HepG2 (cell line): Measurements from ENCODE around the gene CNOT1. TPM values are rescaled to one million over a fixed set of nuclear protein-coding genes. Genes with fewer than 3 reads are reported as not detected.

Source experiments
- ATAC-seq: fragments of 200-7000 bp; cut with Tn5 transposase; 3 replicates; pipeline ENCODE4 v1.9.1; 2020; ENCODE audit warnings: mild to moderate bottlenecking, moderate library complexity
- BruUV-seq: library from RNA; stranded (reverse); fragments of 400-500 nt; replicated peaks from 2 replicates; lab custom pipeline; 2021; lab: Mats Ljungman, UMichigan
- CTCF ChIA-PET: fragments of 300-600 bp; formaldehyde crosslinking; extraction: SDS; loops from one replicate; lab custom pipeline; 2021; ENCODE audit warnings: low total read pairs, inconsistent platforms, low intra/inter-chr PET ratio; lab: Yijun Ruan, JAX
- POLR2A ChIA-PET: fragments of 350-600 bp; sonication (Branson Sonifier 250); formaldehyde crosslinking; loops from one replicate; lab custom pipeline; 2020; ENCODE audit warnings: antibody characterized with exemption, inconsistent platforms; lab: Yijun Ruan, JAX
- DNase-seq: peaks from one replicate; pipeline ENCODE4 v3.0.0-alpha.2; 2015; ENCODE audit warnings: low spot score
- FAIRE-seq: peaks from 3 replicates; lab custom pipeline; 2011; peaks lifted over from hg19 to GRCh38; lab: Jason Lieb, UNC
- H2AFZ ChIP-seq: one replicate; pipeline ENCODE4 v1.6.1; 2011; ENCODE audit warnings: low read length, inconsistent platforms
- H3K27ac ChIP-seq: fragments of 300-600 bp; 3 replicates; pipeline ENCODE4 v1.8.0; 2011; ENCODE audit warnings: mixed run types, mild to moderate bottlenecking, mixed read lengths, low read length, inconsistent platforms; ENCODE audit not compliant: insufficient read depth; ENCODE audit errors: extremely low read length
- H3K27me3 ChIP-seq, 2 experiments: fragments of 200-600 bp in 1 of 2; 2 replicates in 1 of 2; 3 replicates in 1 of 2; pipeline versions ENCODE4 v1.6.0 to v1.8.0; 2011; ENCODE audit warnings: low read length in 2 of 2, mild to moderate bottlenecking in 2 of 2, moderate library complexity in 2 of 2, inconsistent platforms in 1 of 2; ENCODE audit not compliant: insufficient read depth in 2 of 2, control insufficient read depth in 1 of 2
- H3K36me3 ChIP-seq, 2 experiments: fragments of 200-600 bp in 1 of 2; replicated peaks in 1 of 2; 2 replicates in 1 of 2; 3 replicates in 1 of 2; pipeline versions ENCODE4 v1.5.1 to v1.8.0; 2011; ENCODE audit warnings: low read length in 2 of 2, inconsistent platforms in 1 of 2; ENCODE audit not compliant: insufficient read depth in 2 of 2, control insufficient read depth in 1 of 2
- H3K4me1 ChIP-seq: 2 replicates; pipeline ENCODE4 v1.5.1; 2012; ENCODE audit warnings: low read length, inconsistent platforms; ENCODE audit not compliant: insufficient read depth
- H3K4me2 ChIP-seq: 2 replicates; pipeline ENCODE4 v1.6.0; 2011; ENCODE audit warnings: low read depth, low read length, inconsistent platforms
- H3K4me3 ChIP-seq, 3 experiments: fragments of 200-600 bp in 1 of 3; sonication (generic), shearing (Covaris generic) in 1 of 3; replicated peaks in 1 of 3; 2 replicates each; pipeline ENCODE4 v1.5.1; 2011 to 2016; ENCODE audit warnings: low read length in 3 of 3, inconsistent platforms in 2 of 3, low read depth in 2 of 3, mild to moderate bottlenecking in 2 of 3, control low read depth in 1 of 3, mixed read lengths in 1 of 3; ENCODE audit not compliant: insufficient read depth in 1 of 3
- H3K79me2 ChIP-seq: one replicate; pipeline ENCODE4 v1.6.1; 2011; ENCODE audit warnings: low read length, inconsistent platforms; ENCODE audit not compliant: insufficient read depth
- H3K9ac ChIP-seq: 2 replicates; pipeline ENCODE4 v1.6.0; 2011; ENCODE audit warnings: mild to moderate bottlenecking, low read depth, low read length, inconsistent platforms; ENCODE audit not compliant: insufficient read depth
- H3K9me3 ChIP-seq: 2 replicates; pipeline ENCODE4 v1.5.1; 2012; ENCODE audit warnings: mild to moderate bottlenecking, low read length
- H4K20me1 ChIP-seq: 2 replicates; pipeline ENCODE4 v1.6.0; 2011; ENCODE audit warnings: inconsistent platforms, mild to moderate bottlenecking, low read length, moderate library complexity; ENCODE audit not compliant: insufficient read depth
- ATF7-NPFF ChIP-seq: sonication (generic); formaldehyde crosslinking; IDR thresholded peaks from 2 replicates; pipeline ENCODE4 v1.8.1; 2023; ENCODE audit warnings: mild to moderate bottlenecking, low read depth, missing genetic modification reagents, moderate library complexity
- BCL3 ChIP-seq: sonication (generic); formaldehyde crosslinking; IDR thresholded peaks from 2 replicates; pipeline ENCODE4 v1.5.1; 2020; ENCODE audit warnings: mild to moderate bottlenecking, missing genetic modification reagents, moderate library complexity
- BHLHE40 ChIP-seq: IDR thresholded peaks from 2 replicates; pipeline ENCODE4 v1.6.1; 2011; ENCODE audit warnings: low read length, improper control_type of control experiment
- HNF4A ChIP-seq: sonication (generic); formaldehyde crosslinking; IDR thresholded peaks from 2 replicates; pipeline ENCODE4 v1.4.0; 2020; ENCODE audit warnings: missing genetic modification reagents
- HNRNPK ChIP-seq: fragments of 200-400 bp; formaldehyde crosslinking; IDR thresholded peaks from 2 replicates; pipeline ENCODE4 v1.6.1; 2018; ENCODE audit warnings: low read length, low read depth, moderate library complexity, mild to moderate bottlenecking; ENCODE audit not compliant: poor library complexity, severe bottlenecking
- HNRNPL ChIP-seq: fragments of 200-400 bp; formaldehyde crosslinking; IDR thresholded peaks from 2 replicates; pipeline ENCODE4 v1.6.1; 2017; ENCODE audit warnings: mild to moderate bottlenecking, low read depth, low read length
- KAT7 ChIP-seq: IDR thresholded peaks from 2 replicates; pipeline ENCODE4 v1.6.1; 2018; ENCODE audit warnings: borderline replicate concordance, missing compliant biosample characterization
- NR2F1 ChIP-seq, 2 experiments: fragments of 450-650 bp in 1 of 2; formaldehyde crosslinking in 1 of 2; IDR thresholded peaks; 2 replicates each; pipeline versions ENCODE4 v1.5.0 to v1.6.1; 2016 to 2020; ENCODE audit warnings: mild to moderate bottlenecking in 1 of 2, missing compliant biosample characterization in 1 of 2, missing genetic modification reagents in 1 of 2, moderate library complexity in 1 of 2
- NR2F6 ChIP-seq, 2 experiments: IDR thresholded peaks; 2 replicates each; pipeline ENCODE4 v1.6.1; 2016; ENCODE audit warnings: antibody characterized with exemption in 1 of 2, mild to moderate bottlenecking in 1 of 2
- RARA ChIP-seq: IDR thresholded peaks from 2 replicates; pipeline ENCODE4 v1.6.1; 2016; ENCODE audit warnings: missing genetic modification reagents, missing compliant biosample characterization
- TBL1XR1 ChIP-seq: fragments of 150-350 bp; IDR thresholded peaks from 2 replicates; pipeline ENCODE4 v1.6.1; 2014; ENCODE audit warnings: borderline replicate concordance, low read length; ENCODE audit not compliant: partially characterized antibody
- TBX2 ChIP-seq: sonication (generic); formaldehyde crosslinking; IDR thresholded peaks from 2 replicates; pipeline ENCODE4 v1.5.0; 2020; ENCODE audit warnings: missing genetic modification reagents, mild to moderate bottlenecking, borderline replicate concordance
- THRA ChIP-seq: sonication (generic); formaldehyde crosslinking; IDR thresholded peaks from 2 replicates; pipeline ENCODE4 v1.4.0; 2020; ENCODE audit warnings: missing genetic modification reagents, borderline replicate concordance
- ZNF296 ChIP-seq: sonication (generic); formaldehyde crosslinking; conservative IDR thresholded peaks from 2 replicates; pipeline ENCODE4 v1.5.0; 2020; ENCODE audit warnings: mild to moderate bottlenecking, missing genetic modification reagents
- ZNF580 ChIP-seq: IDR thresholded peaks from 2 replicates; pipeline ENCODE4 v1.6.1; 2016; ENCODE audit warnings: low read depth, borderline replicate concordance
- ZNF678 ChIP-seq: sonication (generic); formaldehyde crosslinking; IDR thresholded peaks from 2 replicates; pipeline ENCODE4 v1.4.0; 2020; ENCODE audit warnings: mild to moderate bottlenecking, missing genetic modification reagents
- ZNF75D ChIP-seq: sonication (generic); formaldehyde crosslinking; IDR thresholded peaks from 2 replicates; pipeline ENCODE4 v1.8.1; 2023; ENCODE audit warnings: missing genetic modification reagents, mild to moderate bottlenecking, borderline replicate concordance
- WGBS: methylation state at CpG from one replicate; pipeline ENCODE4 v1.1.6; 2017; ENCODE audit warnings: low lambda C conversion rate; 5-methylcytosine and 5-hydroxymethylcytosine counted together
- in situ Hi-C: cut with HindIII; loops from 2 replicates; pipeline ENCODE4 v1.10.0; 2017; ENCODE audit warnings: low pct_unique_long_range_greater_than_20kb; ENCODE audit not compliant: extremely low pct_ligation_motif_present
- intact Hi-C: fragments of 100-400 bp; cut with micrococcal nuclease; formaldehyde crosslinking; loops from one replicate; pipeline ENCODE4 v1.10.0; 2022; ENCODE audit not compliant: unreplicated experiment
- polyA plus RNA-seq, 8 experiments: library from polyadenylated mRNA; depleted of rRNA in 3 of 8; stranded (reverse) in 7 of 8; unstranded in 1 of 8; fragments of >200 nt; fragmentation: Illumina TruSeq in 4 of 8; extraction: Trizol in 4 of 8; gene quantifications; 2 replicates each; pipeline versions ENCODE4 v1.2.1 to v1.2.3, GENCODE V29; 2011 to 2016; ENCODE audit warnings: low read depth in 4 of 8, missing spikeins in 1 of 8, mixed read lengths in 1 of 8; ENCODE audit not compliant: insufficient read depth in 1 of 8
- total RNA-seq, 5 experiments: library from RNA; depleted of rRNA; stranded (reverse); fragments of >200 nt; fragmentation: Illumina TruSeq; extraction: Trizol; gene quantifications; 2 replicates each; pipeline ENCODE4 v1.2.3, GENCODE V29; 2016; ENCODE audit warnings: low read depth in 1 of 5

CNOT1 gene
- total and polyA plus RNA-seq, 2 of the 13 experiments (the other 11 are each of a cell fraction or from before 2014, with no cell fraction given), result 188 to 232 TPM

GRCh38 chr16:58507195-58507962 lies 122.2 kb downstream of the CNOT1 start:
- Histone ChIP-seq H3K4me2 (no peak overlapping the region), H3K9ac (no peak overlapping the region), H3K27ac (no peak overlapping the region), H3K4me1 (peaks cover 17% of the 10 kb centered on the region; the same call in 1 of the 2 replicates), H3K36me3 (no peaks in the 10 kb centered on the region), H3K27me3 (no peaks in the 10 kb centered on the region; a peak in 1 of 5 replicates), H3K9me3 (no peaks in the 10 kb centered on the region), H3K79me2 (no peaks in the 10 kb centered on the region), H2AFZ (no peak overlapping the region), H4K20me1 (no peaks in the 10 kb centered on the region), H3K4me3 (no peak overlapping the region)
- intact Hi-C loops (no loop called here), in situ Hi-C loops (loop anchor here (10.0 kb wide), 1 partner anchor 227 kb away; the partner anchor contains the start of gene GOT2)
- ChIA-PET POLR2A (interaction anchor here (0.5 kb wide), 1 partner anchor 193 kb away, joined by 4 read pairs; no protein-coding TSS in a partner anchor), CTCF (no interaction called here)
- DNase-seq (no peak), FAIRE-seq (no peak), ATAC-seq (0 out of 3 replicates have a peak, but pooled peaks have one; percentile 3)
- WGBS, result 26% methylated on average over 14 of the region's 15 CpGs
- BruUV-seq, result no TSS peak
- TF ChIP-seq KAT7 (no peak), NR2F1 (CRISPR knock-in tag; IDR thresholded peaks at IDR 0.05) (peak in 1 of 2 experiments; percentile 61; a peak in 2 of 4 replicates), TBX2 (CRISPR knock-in tag) (no peak), HNRNPL (0 out of 2 replicates have a peak, but pooled peaks have one; percentile 25), NR2F6 (IDR thresholded peaks at IDR 0.05) (peak; percentile 53), NR2F6 (CRISPR knock-in tag; IDR thresholded peaks at IDR 0.05) (peak; percentile 41; the same call in 1 of the 2 replicates), ZNF678 (CRISPR knock-in tag) (no peak), ZNF580 (CRISPR knock-in tag) (no peak), RARA (CRISPR knock-in tag) (peak; percentile 33; the same call in 1 of the 2 replicates), ZNF75D (no peak), BHLHE40 (no peak), ZNF296 (CRISPR knock-in tag) (no peak), THRA (CRISPR knock-in tag) (no peak), TBL1XR1 (no peak), HNRNPK (no peak), BCL3 (no peak), HNF4A (peak; percentile 43; the same call in 1 of the 2 replicates), ATF7-NPFF (no peak)
